ENCODE data around the gene ZNF710. TPM values are rescaled to one million over a fixed set of nuclear protein-coding genes. Genes with fewer than 3 reads are reported as not detected.
"Not testable (repeated sequence)": the region's sequence is repeated elsewhere in the genome, so short reads cannot be mapped to it uniquely, and the experiment has no call there.

The ZNF710 gene
- total RNA-seq, 3 donors from 2014 or later = 30.9 to 42.7 (median 40.2) TPM

GRCh38 chr15:90065682-90066049 is 64.5 kb downstream of the ZNF710 start:
- intact Hi-C loops (cut with DNase I, micrococcal nuclease) = no loop called here
- Histone ChIP-seq H3K4me3 (no peak overlapping the region), H3K36me3 (ENCODE audit: low read depth) (no peaks in the 10 kb centered on the region), H3K9me3 (no peaks in the 10 kb centered on the region), H3K4me1 (ENCODE audit: low read depth) (peaks cover 22% of the 10 kb centered on the region)
- TF ChIP-seq CTCF (IDR thresholded peaks at IDR 0.05) = no peak
- DNase-seq = no peak
- no peak for ATAC-seq

DNA sequence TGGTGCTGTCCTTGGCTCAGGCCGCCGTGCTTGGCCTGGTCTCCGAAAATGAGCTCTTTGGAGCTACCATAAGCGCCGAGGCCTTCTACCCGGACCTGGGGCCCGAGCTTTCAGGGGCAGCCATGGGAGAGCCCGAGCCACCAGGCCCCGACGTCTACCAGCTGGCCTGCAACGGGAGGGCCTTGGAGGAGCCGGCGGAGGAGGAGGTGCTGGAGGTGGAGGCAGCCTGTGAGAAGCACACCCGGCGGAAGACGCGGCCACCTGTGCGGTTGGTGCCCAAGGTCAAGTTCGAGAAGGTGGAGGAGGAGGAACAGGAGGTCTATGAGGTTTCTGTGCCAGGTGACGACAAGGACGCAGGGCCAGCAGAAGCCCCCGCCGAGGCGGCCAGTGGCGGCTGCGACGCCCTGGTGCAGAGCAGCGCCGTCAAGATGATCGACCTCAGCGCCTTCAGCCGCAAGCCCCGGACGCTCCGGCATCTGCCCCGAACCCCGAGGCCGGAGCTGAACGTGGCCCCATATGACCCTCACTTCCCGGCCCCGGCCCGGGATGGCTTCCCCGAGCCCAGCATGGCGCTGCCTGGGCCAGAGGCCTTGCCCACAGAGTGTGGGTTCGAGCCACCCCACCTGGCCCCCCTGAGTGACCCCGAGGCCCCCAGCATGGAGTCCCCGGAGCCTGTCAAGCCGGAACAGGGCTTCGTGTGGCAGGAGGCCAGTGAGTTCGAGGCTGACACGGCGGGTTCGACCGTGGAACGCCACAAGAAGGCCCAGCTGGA is 66.2 kb downstream of the ZNF710 start:
- Histone ChIP-seq H3K36me3 (ENCODE audit: low read depth) (no peaks in the 10 kb centered on the region), H3K4me1 (ENCODE audit: low read depth) (peaks cover 6% of the 10 kb centered on the region)

GRCh38 chr15:90067953-90068606 is 67.0 kb downstream of the ZNF710 start:
- no peak for ATAC-seq
- no peaks in the 10 kb centered on the region for H3K36me3 ChIP-seq (ENCODE audit: low read depth)

More for the DNA sequence above, 66.2 kb downstream of the ZNF710 start:
- H3K4me3 ChIP-seq = no peak overlapping the region
- peak in 2 of 3 donors; percentile 38 to 57 for DNase-seq
- ATAC-seq = no peak
- intact Hi-C loops (cut with DNase I, micrococcal nuclease) = no loop called here
- H3K9me3 ChIP-seq = no peaks in the 10 kb centered on the region
- TF ChIP-seq CTCF (IDR thresholded peaks at IDR 0.05) = no peak

GRCh38 chr15:90070623-90071022 is 69.5 kb downstream of the ZNF710 start:
- intact Hi-C loops (cut with DNase I, micrococcal nuclease) = loop anchor here (10.0 kb wide), 2 partner anchors 166 to 176 kb away; partner anchors contain the start of gene AP3S2 (in 1 of the 2)
- not testable (repeated sequence) for DNase-seq; H3K4me1 ChIP-seq (ENCODE audit: low read depth); ATAC-seq; H3K36me3 ChIP-seq (ENCODE audit: low read depth); H3K9me3 ChIP-seq; H3K4me3 ChIP-seq

More at GRCh38 chr15:90067953-90068606, 67.0 kb downstream of the ZNF710 start:
- no peak for TF ChIP-seq CTCF (IDR thresholded peaks at IDR 0.05)
- no peak for DNase-seq
- no peaks in the 10 kb centered on the region for H3K9me3 ChIP-seq
- intact Hi-C loops (cut with DNase I, micrococcal nuclease) = no loop called here
- H3K4me1 ChIP-seq (ENCODE audit: low read depth) = no peaks in the 10 kb centered on the region
- no peak overlapping the region for H3K4me3 ChIP-seq

DNA sequence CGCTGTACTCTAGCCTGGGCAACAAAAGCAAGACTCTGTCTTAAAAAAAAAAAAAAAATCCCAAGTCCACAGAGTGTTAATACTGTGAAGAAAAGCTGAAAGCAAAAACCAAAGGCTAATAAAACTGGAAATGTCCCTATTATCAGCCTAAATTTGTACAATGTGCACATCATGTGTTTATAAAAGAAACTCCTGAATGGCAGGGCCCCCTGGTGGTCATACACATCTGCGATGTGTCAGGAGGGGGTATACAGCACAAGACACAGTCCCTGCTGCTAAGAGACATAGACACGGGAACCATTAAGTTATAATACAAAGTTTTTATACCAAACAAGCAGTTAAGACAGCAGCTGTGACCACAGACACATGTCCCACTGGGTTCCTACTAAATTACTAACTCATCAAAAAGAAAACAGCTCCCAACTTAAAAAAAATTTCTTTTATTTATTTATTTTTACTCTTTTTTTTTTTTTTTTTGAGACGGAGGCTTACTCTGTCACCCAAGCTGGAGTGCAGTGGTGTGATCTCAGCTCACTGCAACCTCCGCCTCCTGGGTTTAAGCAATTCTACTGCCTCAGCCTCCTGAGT is 70.2 kb downstream of the ZNF710 start:
- Histone ChIP-seq H3K4me3 (no peak overlapping the region), H3K9me3 (no peaks in the 10 kb centered on the region), H3K4me1 (ENCODE audit: low read depth) (no peaks in the 10 kb centered on the region), H3K36me3 (ENCODE audit: low read depth) (no peaks in the 10 kb centered on the region)
- ATAC-seq = peak; percentile 79
- TF ChIP-seq CTCF (IDR thresholded peaks at IDR 0.05) = peak; percentile 51
- peak in 2 of 3 donors; percentile 78 to 95 for DNase-seq
- intact Hi-C loops (cut with DNase I, micrococcal nuclease) = loop anchor here (10.0 kb wide), 2 partner anchors 167 to 177 kb away; partner anchors contain the start of gene AP3S2 (in 1 of the 2)
